ENCODE measurements around the gene SIPA1L3.

DNA sequence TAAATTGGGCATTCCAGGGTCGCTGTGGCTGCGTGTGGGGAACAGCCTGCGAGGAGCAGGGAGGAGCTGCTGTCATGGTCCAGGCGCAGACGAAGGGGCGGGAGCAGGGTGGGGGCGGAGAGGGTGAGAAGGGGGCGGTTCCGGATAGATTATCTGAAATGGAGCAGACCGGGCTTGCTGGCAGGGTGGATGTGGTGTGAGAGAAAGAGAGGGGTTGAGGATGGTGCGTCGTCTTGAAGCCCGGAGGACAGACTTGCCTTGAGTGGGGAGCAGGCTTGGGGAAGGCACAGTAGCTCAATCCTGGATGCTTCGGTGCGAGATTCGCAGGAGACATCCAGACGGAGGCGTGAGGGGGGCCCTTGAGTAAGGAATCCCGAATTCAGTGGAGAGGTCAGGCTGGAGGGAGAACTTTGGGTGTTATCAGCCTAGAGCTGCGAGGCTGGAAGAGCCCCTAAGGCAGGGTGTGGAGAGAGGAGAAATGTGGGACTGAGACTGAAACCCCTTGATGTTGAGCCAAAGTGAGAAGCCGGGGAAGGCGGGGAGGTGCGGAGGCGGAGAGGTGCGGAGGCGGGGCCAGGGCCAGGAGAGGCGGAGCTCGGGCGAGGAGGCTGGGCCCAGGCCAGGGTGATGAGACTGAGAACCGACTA, 276.4 kb downstream of the SIPA1L3 start:
- TF ChIP-seq, protein P1, sequence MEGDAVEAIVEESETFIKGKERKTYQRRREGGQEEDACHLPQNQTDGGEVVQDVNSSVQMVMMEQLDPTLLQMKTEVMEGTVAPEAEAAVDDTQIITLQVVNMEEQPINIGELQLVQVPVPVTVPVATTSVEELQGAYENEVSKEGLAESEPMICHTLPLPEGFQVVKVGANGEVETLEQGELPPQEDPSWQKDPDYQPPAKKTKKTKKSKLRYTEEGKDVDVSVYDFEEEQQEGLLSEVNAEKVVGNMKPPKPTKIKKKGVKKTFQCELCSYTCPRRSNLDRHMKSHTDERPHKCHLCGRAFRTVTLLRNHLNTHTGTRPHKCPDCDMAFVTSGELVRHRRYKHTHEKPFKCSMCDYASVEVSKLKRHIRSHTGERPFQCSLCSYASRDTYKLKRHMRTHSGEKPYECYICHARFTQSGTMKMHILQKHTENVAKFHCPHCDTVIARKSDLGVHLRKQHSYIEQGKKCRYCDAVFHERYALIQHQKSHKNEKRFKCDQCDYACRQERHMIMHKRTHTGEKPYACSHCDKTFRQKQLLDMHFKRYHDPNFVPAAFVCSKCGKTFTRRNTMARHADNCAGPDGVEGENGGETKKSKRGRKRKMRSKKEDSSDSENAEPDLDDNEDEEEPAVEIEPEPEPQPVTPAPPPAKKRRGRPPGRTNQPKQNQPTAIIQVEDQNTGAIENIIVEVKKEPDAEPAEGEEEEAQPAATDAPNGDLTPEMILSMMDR (IDR thresholded peaks at IDR 0.05) = no peak
- TF ChIP-seq EP300 (IDR thresholded peaks at IDR 0.05) (no peak), POLR2AphosphoS5 (IDR thresholded peaks at IDR 0.05) (no peak)
